CD4-positive, alpha-beta T cell treated with Interleukin-15 for 1 hour (primary cell): ENCODE measurements around the gene TTC39B.

Experiments
- DNase-seq: peaks from one replicate; pipeline ENCODE4 v3.0.0-alpha.2; 2020

Gene TTC39B

DNA sequence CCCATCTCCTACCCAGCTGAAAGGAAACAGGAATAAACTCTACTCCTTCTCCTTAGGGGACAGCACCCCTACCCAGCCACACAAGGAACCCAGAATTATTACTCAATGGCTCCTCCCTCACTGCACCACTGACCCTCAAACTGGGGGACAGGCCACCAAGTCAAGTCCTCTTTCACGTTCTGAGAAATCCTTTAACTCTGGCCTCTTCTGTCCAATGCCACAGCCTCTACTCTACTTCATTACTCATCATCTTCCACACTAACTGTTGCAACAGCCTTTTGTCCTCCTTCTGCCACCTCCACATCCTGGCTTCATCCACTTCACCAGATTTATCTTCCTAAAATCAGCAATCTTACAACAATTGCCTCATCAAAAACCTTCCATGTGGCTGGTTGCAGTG lies 6.8 kb downstream of the TTC39B start:
- DNase-seq, result no peak

DNA sequence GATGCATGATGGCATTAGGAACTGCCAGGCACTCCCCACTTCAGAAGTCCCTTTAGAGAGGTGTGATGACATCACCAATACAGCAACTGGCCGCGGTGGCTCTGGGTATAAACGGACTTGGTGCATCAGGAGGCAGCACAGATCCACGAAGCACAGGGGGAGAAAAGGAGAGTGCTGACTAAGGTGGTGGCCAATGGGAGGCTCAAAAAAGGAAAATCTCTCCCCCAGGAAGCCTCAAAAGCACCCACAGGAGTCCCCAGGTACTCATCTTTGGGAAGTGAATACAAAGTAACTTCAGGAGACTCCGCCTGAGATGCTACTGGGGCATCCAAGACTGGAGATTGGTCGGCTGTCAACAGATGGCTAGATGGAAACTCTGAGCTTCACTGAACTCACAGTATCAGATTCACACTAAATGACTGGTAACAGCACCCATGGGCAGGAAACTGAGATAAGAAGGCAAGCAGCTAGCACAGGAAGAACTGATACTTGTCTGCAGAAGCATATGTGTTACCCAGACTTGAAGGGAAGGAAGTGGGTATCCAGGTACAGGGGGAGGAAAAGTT lies 7.6 kb downstream of the TTC39B start:
- DNase-seq, result peak; percentile 65

DNA sequence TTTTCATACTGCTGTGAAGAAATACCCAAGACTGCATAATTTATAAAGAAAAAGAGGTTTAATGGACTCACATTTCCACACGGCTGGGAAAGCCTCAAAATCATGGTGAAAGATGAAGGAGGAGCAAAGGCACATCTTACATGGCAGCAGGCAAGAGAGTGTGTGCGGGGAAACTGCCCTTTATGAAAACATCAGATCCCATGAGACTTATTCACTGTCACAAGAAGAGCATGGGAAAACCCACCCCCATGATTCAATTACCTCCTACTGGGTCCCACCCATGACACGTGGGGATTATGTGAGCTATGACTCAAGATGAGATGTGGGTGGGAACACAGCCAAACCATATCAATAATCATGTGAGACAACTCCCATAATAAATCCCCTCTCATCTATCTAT lies 8.7 kb downstream of the TTC39B start:
- DNase-seq, result no peak

DNA sequence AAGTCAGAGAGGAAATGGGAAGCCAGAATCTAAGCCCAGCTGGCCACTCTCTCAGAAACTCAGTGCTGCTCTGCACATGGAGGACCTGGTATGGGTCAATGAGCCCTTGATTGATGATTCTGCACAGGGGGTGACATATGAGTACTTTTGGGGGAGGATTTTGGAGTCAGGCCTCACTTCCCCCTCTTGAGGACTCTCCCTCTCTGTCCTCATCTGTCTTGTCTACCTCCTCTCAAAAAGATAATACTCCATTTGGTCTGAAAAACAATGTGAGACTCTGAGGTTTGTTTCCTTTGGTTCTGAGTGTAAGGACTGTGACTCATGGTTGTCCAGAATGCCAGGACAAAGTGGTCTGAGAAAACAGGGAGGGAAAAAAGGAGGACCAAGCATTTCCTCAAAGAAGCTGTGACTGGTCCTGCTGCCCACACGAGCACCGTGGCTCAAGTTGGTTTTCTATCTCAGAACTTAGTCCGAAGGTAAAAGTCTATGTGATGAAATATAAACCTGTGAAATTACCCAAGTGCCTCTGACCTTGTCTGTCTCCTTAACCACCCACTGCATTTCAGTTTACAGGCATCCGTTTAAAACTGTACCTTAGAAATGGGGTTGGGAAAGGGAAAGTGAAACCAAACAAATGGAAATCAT lies 11.1 kb downstream of the TTC39B start:
- no peak for DNase-seq

DNA sequence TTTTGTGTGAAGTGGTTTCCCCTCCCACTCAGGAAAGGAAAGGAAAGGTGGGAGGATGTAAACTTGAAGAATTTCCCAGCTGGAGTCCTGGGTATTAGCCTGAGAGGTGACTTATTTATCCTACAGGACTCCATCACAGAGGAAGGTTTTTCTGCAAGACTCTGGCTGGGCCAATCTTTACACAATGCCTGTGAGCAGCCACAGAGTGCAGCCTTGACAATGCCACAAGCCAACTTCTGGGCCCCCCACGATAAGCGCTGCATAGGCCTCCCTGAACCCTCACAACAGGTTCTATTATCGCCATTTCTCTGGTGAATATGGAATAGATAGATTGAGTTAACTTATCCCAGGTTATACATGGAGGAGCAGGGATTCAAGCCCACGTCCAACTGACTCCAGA lies 12.4 kb downstream of the TTC39B start:
- DNase-seq, result no peak

DNA sequence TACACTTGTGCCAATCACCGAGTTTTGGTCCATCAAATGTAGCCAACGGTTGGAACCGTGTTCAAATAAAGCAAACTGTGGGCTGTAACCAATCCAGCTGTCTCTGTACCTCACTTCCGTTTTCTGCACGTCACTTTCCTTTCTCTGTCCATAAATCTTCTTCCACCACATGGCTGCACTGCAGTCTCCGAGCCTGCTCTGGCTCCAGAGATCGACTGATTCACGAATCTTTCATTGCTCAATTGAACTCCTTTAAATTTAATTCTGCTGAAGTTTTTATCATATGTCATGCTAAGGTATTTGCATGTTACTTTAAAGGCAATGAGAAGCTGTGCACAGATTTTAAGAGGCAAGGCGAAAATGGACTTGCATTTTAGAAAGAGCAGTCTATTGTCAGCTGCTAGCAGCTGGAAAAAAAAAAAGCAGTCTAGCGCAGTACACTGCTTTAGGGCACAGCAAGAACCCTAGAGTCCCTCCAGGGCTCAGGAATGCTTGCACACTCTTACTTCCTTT lies 13.2 kb downstream of the TTC39B start:
- peak; percentile 19 for DNase-seq

DNA sequence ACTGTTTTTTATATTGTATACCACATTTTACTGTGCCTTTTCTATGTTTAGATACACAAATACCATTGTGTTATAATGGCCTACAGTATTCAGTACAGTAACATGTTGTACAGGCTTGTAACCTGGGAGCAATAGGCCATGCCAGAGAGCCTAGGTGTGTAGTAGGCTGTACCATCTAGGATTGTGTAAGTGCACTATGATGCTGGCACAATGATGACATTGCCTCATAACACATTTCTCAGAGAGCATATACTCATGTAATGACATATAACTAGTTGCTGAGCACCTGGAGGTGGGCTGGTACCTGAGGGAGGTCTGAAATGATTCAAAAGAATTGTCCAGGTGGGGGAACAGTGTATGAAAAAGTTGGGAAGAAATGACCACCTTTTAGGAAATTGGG lies 13.9 kb downstream of the TTC39B start:
- no peak for DNase-seq

DNA sequence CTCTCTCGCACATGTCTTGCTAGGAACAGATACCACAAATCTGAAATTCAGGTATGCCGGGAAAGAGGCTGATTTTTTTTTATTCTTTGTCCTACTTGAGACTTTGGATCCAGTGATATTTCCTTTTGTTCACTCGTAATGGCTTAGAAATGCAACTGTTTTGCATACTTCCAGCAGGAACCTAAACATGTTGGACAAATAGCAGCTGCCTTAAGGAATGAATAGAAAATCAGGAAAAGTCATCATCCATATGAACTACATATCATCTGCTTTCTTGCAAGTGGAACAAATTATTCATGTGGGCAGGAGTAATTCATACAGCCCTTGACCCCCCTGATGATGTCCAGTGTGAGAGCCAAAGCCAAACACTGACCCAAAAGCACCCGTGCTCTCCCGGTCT lies 17.4 kb downstream of the TTC39B start:
- no peak for DNase-seq

DNA sequence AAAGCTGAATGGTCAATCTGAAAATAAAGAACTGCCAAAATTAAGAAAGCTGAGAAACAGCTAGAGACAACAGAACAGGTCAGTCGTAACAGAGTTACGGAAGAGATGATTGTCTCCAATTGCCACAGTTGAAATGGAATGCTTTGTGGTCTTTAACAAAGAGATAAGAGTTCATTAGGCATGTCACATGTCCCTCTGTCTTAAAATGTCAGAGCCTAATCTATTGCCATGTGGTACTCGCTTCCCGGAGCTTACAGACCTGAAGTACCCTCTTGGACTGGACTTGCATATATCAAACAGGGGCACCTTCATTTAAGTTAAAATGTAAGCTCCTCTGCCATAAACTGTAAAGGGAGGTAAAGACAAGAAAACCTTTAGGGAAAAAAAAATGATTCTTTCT lies 19.7 kb downstream of the TTC39B start:
- DNase-seq, result no peak

DNA sequence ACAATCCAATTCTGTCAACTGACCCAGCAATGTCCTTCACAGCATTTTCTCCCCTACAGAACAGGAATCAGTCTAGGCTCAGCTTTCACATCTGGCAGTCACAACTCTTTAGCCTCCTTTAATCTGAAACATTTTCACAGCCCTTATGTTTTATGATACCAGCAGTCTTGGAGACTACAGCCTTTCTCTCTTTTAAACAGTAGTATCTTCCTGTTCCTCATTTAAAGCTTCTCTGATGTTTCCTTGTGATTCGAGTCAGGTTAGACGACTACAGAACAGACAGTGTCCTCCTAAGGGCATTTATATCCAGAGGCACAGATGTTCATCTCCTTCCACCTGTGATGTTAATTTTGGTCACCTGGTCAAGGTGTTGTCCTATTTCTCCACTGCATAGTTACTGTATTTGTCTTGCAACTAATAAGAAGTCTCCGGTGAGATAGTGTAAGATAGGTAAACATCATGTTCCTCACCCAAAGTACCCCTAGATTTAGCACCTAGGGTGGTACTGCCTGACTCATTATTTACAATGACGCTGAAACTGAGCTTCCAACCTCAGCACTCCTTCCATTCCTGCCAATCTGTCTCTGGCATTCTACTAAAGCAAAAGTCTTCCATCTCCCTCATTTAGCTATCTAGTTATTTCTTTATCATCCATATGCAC lies 20.7 kb downstream of the TTC39B start:
- no peak for DNase-seq

DNA sequence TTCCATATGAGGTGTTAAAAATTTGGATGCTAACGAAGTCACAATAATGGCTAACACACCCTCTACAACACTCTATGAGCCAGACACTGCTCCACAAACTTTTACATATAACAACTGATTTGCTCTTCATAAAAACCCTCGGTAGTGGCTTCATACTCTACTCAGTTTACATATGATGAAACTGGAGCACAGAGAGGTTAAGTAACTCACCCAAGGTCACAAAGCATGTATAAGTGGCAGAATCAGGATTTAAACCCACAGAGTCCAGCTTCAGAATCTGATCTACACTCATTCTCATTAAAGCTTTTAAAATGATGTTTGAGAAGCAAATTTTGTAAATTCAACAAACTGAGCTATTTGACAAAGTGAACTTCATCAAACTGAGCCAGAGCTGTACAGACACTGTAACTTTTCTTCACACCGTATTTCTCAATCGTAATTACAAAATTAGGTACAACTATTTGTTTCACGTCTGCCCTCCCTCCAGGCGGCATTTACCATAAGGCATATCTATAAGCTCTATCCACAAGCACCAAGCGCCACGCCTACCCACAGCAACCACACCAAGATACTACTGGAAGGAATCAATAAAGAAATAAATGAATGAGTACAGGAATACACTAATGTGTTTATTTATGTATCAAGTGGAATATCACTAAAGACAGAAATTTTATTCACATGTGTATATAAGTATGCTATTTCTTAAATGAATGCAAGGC lies 24.3 kb downstream of the TTC39B start:
- DNase-seq, result no peak

DNA sequence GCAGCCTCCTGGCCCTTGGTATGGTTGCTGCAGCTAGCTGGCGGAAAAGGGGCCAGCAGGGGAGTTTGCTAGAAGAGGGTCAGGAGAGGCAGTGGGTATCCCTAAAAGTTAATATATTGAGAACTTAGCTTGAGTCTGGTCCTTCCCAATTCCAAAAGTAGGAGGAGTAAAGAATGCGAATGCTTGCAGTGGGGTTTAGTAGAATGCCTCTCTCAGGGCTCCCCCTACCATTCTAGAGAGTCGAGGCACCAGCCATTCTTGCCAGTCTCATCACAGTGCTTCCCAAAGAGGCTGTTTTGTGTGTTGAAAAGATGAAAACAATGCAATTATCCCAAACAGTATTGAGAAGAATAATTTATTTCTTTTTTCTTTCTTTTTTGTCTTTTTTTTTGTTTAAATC lies 26.4 kb downstream of the TTC39B start:
- no peak for DNase-seq

DNA sequence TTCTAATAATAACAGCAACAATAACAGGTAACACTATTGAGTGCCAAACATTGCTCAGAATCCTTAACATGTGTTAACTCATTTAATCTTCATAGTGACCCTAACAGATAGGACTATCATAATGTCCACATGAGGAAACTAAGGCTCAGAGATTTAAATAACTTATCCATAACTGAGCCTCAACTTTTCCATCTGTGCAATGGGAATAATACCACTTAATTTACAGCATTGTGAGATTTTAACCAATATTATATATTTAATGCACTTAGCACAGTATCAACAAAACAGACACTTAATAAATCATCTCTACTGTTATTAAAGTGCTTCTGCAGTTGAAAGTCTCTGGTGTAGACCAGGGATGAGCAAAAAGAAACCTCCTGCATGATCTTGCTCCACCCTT lies 28.2 kb downstream of the TTC39B start:
- no peak for DNase-seq

DNA sequence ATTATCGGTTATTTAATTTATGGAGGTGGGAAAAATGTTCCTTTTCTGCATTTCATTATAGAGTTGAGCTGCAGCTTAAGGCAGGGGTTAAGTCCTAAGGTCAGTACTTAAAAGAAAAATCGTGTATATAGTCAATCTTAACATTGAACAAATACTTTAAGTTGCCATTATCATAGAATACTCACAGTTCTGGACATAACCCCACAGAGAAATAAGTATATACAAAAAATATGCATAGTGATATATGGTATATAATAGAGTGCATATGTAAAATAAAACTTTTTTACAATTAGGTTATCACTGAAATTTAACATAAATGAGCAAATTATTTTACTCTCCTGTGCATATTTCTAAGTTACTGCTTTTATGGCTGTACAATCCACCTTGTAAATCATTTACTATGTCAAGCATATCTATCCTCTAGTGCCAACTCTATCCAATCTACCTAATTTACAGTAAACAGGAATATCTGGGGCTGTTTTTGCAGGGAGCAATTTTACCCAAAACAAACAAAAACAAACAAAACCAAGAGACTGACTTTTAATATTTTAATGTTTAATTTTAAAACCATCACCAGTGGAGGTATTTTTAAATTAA lies 28.8 kb downstream of the TTC39B start:
- DNase-seq, result no peak

DNA sequence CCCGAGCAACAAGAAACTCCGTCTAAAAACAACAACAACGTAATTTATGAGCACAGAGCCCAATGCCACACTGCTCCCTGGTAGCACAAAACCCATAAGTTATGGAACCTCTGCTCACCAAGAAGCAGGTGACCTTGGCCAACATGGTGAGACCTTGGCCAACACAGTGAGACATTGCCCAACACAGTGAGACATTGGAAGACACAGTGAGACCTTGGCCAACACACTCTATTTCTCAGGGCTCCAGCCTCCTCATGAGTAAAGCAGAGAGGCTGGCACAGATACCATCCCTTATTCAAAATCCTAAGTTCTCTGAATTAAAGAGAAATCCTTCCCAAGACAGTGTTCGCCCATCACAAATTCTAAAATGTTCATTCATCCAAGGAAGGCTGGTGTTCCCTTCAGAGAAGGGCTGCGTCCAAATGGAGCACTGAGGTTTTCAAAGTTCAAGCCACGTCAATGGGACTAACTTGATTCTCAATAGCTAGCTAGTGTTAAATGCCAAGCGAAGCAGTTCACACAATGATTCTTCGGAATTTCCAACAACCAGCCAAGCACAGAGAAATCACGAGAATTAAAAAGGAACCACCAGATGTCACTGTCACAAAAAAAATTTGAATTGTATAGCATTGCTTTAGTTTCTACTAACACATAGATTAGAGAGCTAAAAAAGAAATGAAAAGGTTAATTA lies 29.5 kb downstream of the TTC39B start:
- DNase-seq, result no peak

DNA sequence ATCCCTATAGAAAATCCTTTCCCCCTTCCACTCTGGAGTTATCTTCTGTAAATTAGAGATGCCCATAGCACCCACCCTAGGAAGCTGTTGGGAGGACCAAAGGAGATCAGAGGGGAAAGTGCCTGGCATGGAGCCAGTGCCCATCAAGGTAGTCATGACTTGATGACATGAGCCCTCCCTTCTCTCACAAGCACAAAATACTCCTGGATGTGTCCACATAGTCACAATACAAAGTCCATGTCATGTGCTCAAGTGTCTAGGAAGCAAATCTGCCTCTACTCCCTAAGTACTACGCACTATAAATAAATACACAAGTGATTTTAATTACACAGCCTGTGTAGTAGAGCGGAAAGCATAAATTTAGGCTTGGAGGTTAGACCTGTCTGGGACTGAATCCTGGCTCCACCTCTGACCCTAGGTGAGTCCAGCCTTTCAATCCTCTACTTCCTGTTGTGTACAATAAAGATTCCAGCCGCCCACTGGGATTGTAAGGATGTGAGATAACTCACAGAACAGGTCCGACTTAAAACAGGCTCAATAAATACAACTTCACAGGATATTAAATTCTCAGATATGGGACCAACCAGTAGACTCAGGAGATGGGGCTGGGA lies 30.6 kb downstream of the TTC39B start:
- no peak for DNase-seq

DNA sequence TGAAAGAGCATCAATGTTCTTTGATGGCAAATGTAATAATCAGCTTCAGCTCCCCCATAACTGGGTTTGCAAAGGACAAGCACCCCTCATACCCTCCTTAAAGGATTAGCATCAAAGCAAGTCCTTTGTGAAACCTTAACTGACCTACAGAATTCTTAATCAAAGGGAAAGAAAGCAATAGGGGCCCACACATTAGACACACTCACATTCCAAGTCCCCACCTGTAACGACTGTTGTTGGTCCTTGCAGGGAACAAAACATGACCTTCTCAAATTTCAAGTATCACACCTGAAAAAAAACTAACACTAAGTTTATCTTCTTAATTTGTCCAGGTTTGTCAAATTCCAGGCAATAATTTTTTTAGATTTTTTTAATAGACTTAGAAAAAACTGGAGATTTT lies 32.6 kb downstream of the TTC39B start:
- DNase-seq, result no peak

DNA sequence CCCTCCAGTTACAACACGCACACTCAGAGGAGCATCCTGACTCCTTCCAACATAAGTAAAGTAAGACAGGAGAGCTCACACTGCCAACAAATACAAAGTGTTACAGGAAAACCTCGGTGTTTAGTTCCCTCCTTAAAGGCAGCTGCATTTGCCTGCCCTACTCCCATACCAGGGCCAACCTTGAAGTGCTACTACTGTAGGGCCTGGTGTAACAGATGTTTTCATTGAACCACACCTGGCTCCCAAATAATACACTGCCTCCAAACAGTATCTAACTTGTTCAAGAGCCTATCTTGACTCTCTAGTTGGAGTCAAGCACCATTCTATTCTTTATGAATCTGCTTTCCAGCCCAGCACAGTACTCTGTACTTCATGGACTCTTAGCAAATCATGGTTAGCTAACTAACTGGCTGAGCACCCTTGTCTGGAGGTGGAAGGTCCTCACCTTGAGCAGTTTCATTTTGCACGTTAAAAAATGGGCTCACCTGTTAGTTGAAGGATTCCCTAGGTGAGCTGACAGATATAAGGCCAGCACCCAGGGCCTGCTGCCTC lies 34.6 kb downstream of the TTC39B start:
- no peak for DNase-seq

DNA sequence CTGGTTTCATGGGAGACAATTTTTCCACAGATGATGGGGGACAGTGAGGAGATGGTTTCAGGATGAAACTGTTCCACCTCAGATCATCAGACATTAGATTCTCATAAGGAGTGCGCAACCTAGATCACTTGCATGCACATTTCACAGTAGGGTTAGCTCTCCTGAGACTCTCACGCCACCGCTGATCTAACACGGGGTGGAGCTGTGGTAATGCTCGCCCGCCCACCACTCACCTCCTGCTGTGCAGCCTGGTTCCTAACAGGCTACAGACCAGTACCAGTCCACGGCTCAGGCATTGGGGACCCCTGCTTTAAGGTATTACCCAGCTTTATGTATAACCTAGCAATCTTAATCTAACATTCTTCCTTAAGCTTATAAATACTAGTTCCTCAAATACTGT lies 35.6 kb downstream of the TTC39B start:
- DNase-seq, result no peak

DNA sequence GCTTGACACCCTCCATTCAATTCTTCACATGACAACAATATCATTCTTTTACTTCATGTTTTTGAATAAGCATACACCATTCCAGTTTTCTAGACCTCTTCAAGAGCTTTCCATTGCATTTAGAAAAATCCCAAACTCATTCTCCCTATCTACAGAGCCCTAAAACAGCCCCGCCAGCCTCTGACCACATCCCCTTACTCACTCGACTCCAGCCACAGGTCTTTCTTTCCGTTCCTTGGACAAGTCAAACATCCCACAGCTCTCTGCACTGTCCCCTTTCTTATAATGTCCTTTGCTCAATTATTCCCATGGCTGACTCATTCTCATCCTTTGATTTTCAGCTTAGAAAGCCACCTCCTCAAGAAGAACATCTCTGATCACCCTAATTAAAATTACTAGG lies 38.2 kb downstream of the TTC39B start:
- DNase-seq, result no peak

DNA sequence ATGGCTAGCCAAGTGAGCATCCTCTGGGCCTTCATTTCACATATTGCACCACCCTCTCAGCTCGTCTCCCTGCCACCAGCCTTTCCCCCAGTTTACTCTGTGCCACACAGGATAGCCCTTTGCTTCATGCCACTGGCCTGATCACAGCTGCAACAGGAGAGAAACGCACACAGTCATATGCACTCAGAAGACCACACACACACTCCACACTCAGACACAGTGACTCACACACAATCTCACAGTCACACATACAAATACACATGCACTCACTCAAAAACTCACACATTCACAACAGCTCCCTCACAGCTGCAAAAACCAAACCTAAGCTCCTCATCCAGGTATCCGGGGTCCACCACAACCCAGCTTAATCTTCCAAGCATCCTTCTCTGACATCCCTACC lies 38.7 kb downstream of the TTC39B start:
- no peak for DNase-seq

DNA sequence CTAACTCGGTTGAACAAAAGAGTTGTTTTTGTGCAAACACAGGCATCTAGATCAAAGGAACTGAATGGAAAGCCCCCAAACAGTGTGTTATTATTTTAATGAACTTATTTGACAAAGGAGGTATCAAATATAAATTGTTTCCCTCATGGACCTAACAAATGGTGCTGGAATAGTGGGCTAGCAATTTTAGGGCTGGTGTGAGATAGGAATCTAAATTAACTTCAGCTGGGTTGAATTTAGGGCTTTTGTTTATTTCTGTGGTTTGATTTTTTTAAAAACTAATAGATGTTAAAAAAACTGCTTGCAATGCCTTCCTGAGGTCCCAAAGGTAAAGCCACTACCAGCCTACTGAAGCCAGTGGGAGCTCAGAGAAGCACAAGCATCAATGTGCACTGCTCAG lies 42.1 kb downstream of the TTC39B start:
- DNase-seq, result no peak
